Measurements from ENCODE around the gene ACTL7A. TPM values are rescaled to one million over a fixed set of nuclear protein-coding genes. Genes with fewer than 3 reads are reported as not detected.

Gene ACTL7A
- total and polyA plus RNA-seq, 9 of the 15 experiments (the other 6 are each of a cell fraction or from before 2014, with no cell fraction given) = not detected

DNA sequence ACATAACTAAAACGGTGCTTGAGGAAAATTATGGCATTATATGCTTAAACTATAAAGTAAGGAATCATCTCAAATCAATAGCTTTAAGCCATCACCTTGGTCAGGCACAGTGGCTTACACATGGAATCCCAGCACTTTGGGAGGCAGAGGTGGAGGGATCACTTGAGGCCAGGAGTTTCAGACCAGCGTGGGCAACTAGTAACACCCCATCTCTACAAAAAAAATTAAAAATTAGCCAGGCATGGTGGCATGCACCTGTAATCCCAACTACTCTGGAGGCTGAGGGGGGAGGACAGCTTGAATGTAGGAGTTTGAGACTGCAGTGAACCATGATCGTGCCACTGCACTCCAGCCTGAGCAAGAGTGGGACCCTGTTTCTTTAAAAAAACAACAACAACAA, 22.6 kb downstream of the ACTL7A start:
- ATAC-seq = no peak
- WGBS (ENCODE audit: insufficient coverage, low coverage, missing lambda C conversion rate) = 83% methylated on average over 3 of the region's 3 CpGs
- Histone ChIP-seq H3K4me3 (no peak overlapping the region), H4K20me1 (replicated peaks; ENCODE audit: control insufficient read depth, insufficient read depth, low read length) (no peaks in the 10 kb centered on the region), H2AFZ (ENCODE audit: low read depth, low read length) (no peak overlapping the region), H3K9me1 (ENCODE audit: control insufficient read depth, insufficient read depth, low read length) (no peaks in the 10 kb centered on the region), H3K79me2 (ENCODE audit: control insufficient read depth, insufficient read depth, low read length) (no peaks in the 10 kb centered on the region), H3K36me3 (ENCODE audit: control insufficient read depth, insufficient read depth, low read length) (peaks cover 67% of the 10 kb centered on the region), H3K9me3 (replicated peaks; ENCODE audit: control insufficient read depth, insufficient read depth, low read depth, low read length) (no peaks in the 10 kb centered on the region), H3K27me3 (ENCODE audit: control insufficient read depth in 2 of 2, insufficient read depth in 2 of 2, low read length in 2 of 2) (no peaks in the 10 kb centered on the region), H3K9ac (ENCODE audit: insufficient read depth in 1 of 2, low read depth in 2 of 2, low read length in 2 of 2) (no peak overlapping the region), H3K27ac (ENCODE audit: extremely low read depth, low read depth, low read length) (no peak overlapping the region), H3K4me2 (ENCODE audit: insufficient read depth, low read length) (no peak overlapping the region), H3K4me1 (replicated peaks in 1 of 2; ENCODE audit: control insufficient read depth in 2 of 2, insufficient read depth in 2 of 2, low read length in 2 of 2) (peaks cover 3 to 10% of the 10 kb centered on the region in 2 experiments; a peak in 1 of 5 replicates)
- ChIA-PET CTCF (ENCODE audit: low intra/inter-chr PET ratio) (no interaction called here), POLR2A (interaction anchor here (1.0 kb wide), 1 partner anchor 20 kb away, joined by 3 read pairs; no protein-coding TSS in a partner anchor)
- DNase-seq (ENCODE audit: extremely low read depth in 1 of 4, low spot score in 3 of 4) = no peak
- intact Hi-C loops (cut with micrococcal nuclease) = loop anchor here (5.0 to 10.0 kb wide), 3 partner anchors 68 to 440 kb away; partner anchors contain the start of gene EPB41L4B
- in situ Hi-C loops (cut with MboI) = no loop called here
- no peak for FAIRE-seq
- BruUV-seq (replicated peaks) = no TSS peak
- TF ChIP-seq FOXA3 (CRISPR knock-in tag; conservative IDR thresholded peaks at IDR 0.05 in 1 of 2, IDR thresholded peaks at IDR 0.05 in 1 of 2) (no peak), ZNF668 (CRISPR knock-in tag; IDR thresholded peaks at IDR 0.05) (no peak), BRCA1 (IDR thresholded peaks at IDR 0.05) (no peak), BRCA1 (CRISPR knock-in tag; IDR thresholded peaks at IDR 0.05) (no peak), TRIM24 (IDR thresholded peaks at IDR 0.05) (no peak), HEY1 (CRISPR knock-in tag; IDR thresholded peaks at IDR 0.05; ENCODE audit: borderline replicate concordance) (no peak), BRD4 (IDR thresholded peaks at IDR 0.05) (no peak), TFAM (CRISPR knock-in tag; conservative IDR thresholded peaks at IDR 0.05) (no peak), CXXC5 (CRISPR knock-in tag; IDR thresholded peaks at IDR 0.05) (no peak), SAFB2 (IDR thresholded peaks at IDR 0.05; ENCODE audit: borderline replicate concordance, low read depth, low read length, severe bottlenecking) (no peak), EP300 (IDR thresholded peaks at IDR 0.05; ENCODE audit: low read length) (no peak), HNRNPL (IDR thresholded peaks at IDR 0.05; ENCODE audit: low read depth, low read length) (no peak), ARNT (IDR thresholded peaks at IDR 0.05) (no peak), NFATC3 (IDR thresholded peaks at IDR 0.05) (no peak), PRPF4 (IDR thresholded peaks at IDR 0.05; ENCODE audit: insufficient read depth, low read depth, low read length, poor library complexity, severe bottlenecking) (no peak)
- TF ChIP-seq, protein P1, sequence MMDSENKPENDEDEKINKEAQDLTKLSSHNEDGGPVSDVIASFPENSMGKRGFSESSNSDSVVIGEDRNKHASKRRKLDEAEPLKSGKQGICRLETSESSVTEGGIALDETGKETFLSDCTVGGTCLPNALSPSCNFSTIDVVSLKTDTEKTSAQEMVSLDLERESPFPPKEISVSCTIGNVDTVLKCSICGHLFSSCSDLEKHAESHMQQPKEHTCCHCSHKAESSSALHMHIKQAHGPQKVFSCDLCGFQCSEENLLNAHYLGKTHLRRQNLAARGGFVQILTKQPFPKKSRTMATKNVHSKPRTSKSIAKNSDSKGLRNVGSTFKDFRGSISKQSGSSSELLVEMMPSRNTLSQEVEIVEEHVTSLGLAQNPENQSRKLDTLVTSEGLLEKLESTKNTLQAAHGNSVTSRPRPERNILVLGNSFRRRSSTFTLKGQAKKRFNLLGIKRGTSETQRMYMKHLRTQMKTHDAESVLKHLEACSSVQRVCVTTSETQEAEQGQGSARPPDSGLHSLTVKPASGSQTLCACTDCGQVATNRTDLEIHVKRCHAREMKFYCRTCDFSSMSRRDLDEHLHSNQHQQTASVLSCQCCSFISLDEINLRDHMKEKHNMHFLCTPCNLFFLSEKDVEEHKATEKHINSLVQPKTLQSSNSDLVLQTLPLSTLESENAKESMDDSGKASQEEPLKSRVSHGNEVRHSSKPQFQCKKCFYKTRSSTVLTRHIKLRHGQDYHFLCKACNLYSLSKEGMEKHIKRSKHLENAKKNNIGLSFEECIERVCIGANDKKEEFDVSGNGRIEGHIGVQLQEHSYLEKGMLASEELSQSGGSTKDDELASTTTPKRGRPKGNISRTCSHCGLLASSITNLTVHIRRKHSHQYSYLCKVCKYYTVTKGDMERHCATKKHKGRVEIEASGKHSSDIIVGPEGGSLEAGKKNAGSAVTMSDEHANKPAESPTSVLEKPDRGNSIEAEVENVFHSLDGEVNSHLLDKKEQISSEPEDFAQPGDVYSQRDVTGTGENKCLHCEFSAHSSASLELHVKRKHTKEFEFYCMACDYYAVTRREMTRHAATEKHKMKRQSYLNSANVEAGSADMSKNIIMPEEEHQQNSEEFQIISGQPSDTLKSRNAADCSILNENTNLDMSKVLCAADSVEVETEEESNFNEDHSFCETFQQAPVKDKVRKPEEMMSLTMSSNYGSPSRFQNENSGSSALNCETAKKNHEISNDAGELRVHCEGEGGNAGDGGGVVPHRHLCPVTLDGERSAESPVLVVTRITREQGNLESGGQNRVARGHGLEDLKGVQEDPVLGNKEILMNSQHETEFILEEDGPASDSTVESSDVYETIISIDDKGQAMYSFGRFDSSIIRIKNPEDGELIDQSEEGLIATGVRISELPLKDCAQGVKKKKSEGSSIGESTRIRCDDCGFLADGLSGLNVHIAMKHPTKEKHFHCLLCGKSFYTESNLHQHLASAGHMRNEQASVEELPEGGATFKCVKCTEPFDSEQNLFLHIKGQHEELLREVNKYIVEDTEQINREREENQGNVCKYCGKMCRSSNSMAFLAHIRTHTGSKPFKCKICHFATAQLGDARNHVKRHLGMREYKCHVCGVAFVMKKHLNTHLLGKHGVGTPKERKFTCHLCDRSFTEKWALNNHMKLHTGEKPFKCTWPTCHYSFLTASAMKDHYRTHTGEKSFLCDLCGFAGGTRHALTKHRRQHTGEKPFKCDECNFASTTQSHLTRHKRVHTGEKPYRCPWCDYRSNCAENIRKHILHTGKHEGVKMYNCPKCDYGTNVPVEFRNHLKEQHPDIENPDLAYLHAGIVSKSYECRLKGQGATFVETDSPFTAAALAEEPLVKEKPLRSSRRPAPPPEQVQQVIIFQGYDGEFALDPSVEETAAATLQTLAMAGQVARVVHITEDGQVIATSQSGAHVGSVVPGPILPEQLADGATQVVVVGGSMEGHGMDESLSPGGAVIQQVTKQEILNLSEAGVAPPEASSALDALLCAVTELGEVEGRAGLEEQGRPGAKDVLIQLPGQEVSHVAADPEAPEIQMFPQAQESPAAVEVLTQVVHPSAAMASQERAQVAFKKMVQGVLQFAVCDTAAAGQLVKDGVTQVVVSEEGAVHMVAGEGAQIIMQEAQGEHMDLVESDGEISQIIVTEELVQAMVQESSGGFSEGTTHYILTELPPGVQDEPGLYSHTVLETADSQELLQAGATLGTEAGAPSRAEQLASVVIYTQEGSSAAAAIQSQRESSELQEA (IDR thresholded peaks at IDR 0.05; ENCODE audit: low read depth) = no peak
- TF ChIP-seq, protein P2, sequence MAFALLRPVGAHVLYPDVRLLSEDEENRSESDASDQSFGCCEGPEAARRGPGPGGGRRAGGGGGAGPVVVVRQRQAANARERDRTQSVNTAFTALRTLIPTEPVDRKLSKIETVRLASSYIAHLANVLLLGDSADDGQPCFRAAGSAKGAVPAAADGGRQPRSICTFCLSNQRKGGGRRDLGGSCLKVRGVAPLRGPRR (CRISPR knock-in tag; IDR thresholded peaks at IDR 0.05) = no peak

Data from K562 (cell line).